Hepatocyte (in vitro differentiated cells): ENCODE measurements around the gene TRPM1.

Experiments
- CTCF ChIP-seq: fragments of 200-600 bp; sonication (generic); IDR thresholded peaks from 2 replicates; pipeline ENCODE4 v1.5.1; 2016; ENCODE audit warnings: antibody characterized with exemption, mild to moderate bottlenecking; ENCODE audit not compliant: poor library complexity
- EZH2 ChIP-seq: fragments of 200-600 bp; sonication (generic); IDR thresholded peaks from 2 replicates; pipeline ENCODE4 v1.6.1; 2016; ENCODE audit warnings: antibody characterized with exemption, mild to moderate bottlenecking, borderline replicate concordance
- EZH2phosphoT487 ChIP-seq: fragments of 200-600 bp; sonication (generic); IDR thresholded peaks from one replicate; pipeline ENCODE4 v1.6.1; 2018; ENCODE audit warnings: antibody characterized with exemption, mild to moderate bottlenecking, low read depth, moderate library complexity; ENCODE audit not compliant: unreplicated experiment, severe bottlenecking

- TF ChIP-seq CTCF (no peak), EZH2phosphoT487 (no peak), EZH2 (no peak)
These were observed 77.7 kb downstream of the TRPM1 start for GRCh38 chr15:31023841-31024240.
